Neural cell (in vitro differentiated cells): Measurements from ENCODE around the gene PPP4R2.

ENCODE experiments used
- CTCF ChIP-seq: fragments of 450-650 bp; IDR thresholded peaks from 2 replicates; pipeline ENCODE4 v1.5.1; 2014; ENCODE audit warnings: antibody characterized with exemption, mild to moderate bottlenecking, moderate library complexity; ENCODE audit not compliant: poor library complexity, severe bottlenecking
- EP300 ChIP-seq: fragments of 450-650 bp; conservative IDR thresholded peaks from 2 replicates; pipeline ENCODE4 v1.6.1; 2014; ENCODE audit warnings: antibody characterized with exemption, mild to moderate bottlenecking, moderate library complexity; ENCODE audit not compliant: poor library complexity, severe bottlenecking
- EZH2 ChIP-seq: fragments of 200-600, 300-800 bp; shearing (Covaris generic), sonication (generic); IDR thresholded peaks from 2 replicates; pipeline ENCODE4 v1.6.1; 2014; ENCODE audit warnings: antibody characterized with exemption, low read length, borderline replicate concordance, mild to moderate bottlenecking; ENCODE audit not compliant: insufficient read depth, poor library complexity, severe bottlenecking
- MXI1 ChIP-seq: fragments of 450-650 bp; conservative IDR thresholded peaks from 2 replicates; pipeline ENCODE4 v1.6.1; 2014; ENCODE audit warnings: antibody characterized with exemption, mild to moderate bottlenecking; ENCODE audit not compliant: poor library complexity, severe bottlenecking
- POLR2AphosphoS5 ChIP-seq: IDR thresholded peaks from 2 replicates; pipeline ENCODE4 v1.6.1; 2012
- RAD21 ChIP-seq: fragments of 450-650 bp; conservative IDR thresholded peaks from 2 replicates; pipeline ENCODE4 v1.6.1; 2014; ENCODE audit warnings: antibody characterized with exemption, mild to moderate bottlenecking, moderate library complexity
- REST ChIP-seq: IDR thresholded peaks from 2 replicates; pipeline ENCODE4 v1.6.1; 2012; ENCODE audit warnings: borderline replicate concordance
- SMC3 ChIP-seq: fragments of 450-650 bp; conservative IDR thresholded peaks from 2 replicates; pipeline ENCODE4 v1.6.1; 2014; ENCODE audit warnings: antibody characterized with exemption, mild to moderate bottlenecking, moderate library complexity; ENCODE audit not compliant: poor library complexity
- TAF1 ChIP-seq: IDR thresholded peaks from 2 replicates; pipeline ENCODE4 v1.6.1; 2012; ENCODE audit warnings: low read depth

- TF ChIP-seq CTCF (no peak), EZH2 (no peak), POLR2AphosphoS5 (no peak), EP300 (no peak), TAF1 (no peak), RAD21 (no peak), MXI1 (no peak), SMC3 (no peak), REST (no peak)
Measured at GRCh38 chr3:73056845-73057150, 60.2 kb downstream of the PPP4R2 start.
